ENCODE data around the gene AACS.
"Not testable (repeated sequence)": the region's sequence is repeated elsewhere in the genome, so short reads cannot be mapped to it uniquely, and the experiment has no call there.

The AACS gene, protein sequence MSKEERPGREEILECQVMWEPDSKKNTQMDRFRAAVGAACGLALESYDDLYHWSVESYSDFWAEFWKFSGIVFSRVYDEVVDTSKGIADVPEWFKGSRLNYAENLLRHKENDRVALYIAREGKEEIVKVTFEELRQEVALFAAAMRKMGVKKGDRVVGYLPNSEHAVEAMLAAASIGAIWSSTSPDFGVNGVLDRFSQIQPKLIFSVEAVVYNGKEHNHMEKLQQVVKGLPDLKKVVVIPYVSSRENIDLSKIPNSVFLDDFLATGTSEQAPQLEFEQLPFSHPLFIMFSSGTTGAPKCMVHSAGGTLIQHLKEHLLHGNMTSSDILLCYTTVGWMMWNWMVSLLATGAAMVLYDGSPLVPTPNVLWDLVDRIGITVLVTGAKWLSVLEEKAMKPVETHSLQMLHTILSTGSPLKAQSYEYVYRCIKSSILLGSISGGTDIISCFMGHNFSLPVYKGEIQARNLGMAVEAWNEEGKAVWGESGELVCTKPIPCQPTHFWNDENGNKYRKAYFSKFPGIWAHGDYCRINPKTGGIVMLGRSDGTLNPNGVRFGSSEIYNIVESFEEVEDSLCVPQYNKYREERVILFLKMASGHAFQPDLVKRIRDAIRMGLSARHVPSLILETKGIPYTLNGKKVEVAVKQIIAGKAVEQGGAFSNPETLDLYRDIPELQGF

DNA sequence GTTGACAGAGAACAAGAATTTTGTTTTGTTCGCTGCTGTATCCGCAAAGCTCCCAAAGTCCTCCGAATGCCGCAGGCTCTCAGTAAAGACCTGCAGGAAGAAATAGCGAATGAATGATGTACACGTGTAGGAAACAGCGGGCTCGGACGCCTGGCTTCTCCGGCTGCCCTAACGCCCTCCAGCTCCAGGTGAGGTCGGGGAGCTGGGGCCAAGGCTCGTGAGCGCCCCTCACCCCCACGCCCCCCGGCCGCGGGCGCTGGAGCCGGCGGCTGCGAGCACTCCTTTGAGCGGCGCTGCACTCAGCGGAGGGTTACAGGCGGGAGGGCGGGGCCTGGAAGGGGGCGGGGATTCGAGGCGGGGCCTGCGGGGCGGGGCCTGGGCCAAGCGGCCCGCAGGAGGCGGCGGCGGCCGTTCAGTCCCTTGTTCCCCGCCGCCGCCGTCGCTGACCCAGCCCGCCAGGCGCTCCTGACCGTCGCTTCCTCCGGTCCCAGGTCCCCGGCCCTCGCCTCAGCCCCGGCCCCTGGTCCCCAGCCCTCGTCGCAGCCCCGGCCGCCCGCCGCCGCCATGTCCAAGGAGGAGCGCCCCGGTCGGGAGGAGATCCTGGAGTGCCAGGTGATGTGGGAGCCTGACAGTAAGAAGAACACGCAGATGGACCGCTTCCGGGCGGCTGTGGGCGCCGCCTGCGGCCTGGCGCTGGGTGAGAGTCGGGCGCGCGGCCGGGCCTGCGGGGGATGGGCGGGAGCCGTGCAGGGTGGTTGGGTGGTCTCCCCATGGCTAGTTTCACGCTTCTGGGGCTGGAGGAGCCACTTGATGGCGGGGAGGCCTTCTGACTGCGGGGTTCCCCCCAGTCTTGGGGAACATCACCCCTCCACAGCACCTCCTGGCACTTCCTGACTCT lies at the start of gene AACS:
Gene AACS, plus strand, starts transcription at position 415 of the 898 bp plus-strand sequence. Its CDS starts 150 bp downstream, at position 565.
- DNase-seq, result peak; percentile 91

DNA sequence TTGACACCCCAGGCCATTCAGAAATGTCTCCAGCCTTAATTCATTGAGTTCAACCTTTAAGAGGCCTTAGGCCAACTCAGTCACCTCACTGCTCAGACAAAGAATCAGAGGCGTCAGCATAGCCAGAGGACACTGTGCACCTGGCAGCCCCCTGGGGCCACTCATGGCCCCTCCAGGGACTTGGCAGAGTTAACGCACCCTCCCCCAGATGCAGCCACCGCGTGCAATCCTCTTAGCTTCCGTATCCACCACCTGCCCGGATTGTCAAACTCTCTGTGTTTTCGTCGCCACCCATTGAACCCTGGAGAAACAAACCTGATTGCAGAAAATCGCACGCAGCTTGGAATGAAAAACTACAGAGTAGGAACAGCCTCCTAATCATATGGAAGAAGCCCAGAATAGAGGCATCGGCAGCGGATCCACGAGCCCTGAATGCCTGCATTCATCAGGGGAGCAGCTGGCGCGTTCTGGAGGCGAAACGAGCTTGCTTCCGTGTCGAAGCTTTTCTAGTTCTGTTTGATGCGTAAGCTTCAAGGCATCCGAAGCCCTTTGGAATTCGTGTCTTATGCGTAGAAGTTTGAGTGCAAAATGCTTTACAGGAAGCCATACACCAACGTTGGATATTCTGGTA lies 49.4 kb upstream of the AACS start:
- no peak for DNase-seq

DNA sequence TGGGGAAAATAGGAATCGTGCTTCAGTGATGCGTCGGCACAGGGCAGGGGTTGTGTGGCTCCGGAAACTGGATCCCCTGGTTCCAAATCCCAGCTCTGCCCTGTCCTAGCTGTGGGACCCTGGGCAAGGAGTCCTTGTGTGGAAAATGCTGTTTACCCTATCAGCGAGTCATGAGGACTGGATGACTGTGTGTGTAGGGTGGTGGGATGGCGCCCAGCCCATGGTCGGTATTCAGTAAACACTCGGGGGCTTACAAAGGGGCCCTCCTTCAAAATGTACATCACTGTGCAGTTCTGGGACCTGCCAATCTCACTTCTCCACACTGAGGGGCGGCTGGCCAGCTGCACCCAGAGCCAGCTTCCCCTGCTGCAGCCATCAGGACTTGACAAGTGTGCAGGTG lies 47.4 kb upstream of the AACS start:
- no peak for DNase-seq

DNA sequence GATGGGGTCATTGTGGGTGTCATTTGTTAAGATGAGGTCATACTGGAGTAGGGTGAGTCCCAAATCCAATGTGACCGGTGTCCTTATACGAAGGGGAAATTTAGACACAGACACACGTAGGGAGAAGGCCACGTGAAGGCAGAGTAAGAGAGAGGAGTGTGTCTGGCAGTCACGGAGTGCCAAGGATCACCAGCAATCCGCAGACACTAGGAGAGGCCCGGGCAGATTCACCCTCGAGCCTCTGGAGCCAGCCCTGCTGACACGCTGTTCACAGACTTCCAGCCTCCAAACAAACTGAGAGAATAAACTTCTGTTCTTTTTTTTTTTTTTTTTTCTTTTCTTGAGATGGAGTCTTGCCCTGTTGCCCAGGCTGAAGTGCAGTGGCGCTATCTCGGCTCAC lies 46.9 kb upstream of the AACS start:
- DNase-seq, result no peak

DNA sequence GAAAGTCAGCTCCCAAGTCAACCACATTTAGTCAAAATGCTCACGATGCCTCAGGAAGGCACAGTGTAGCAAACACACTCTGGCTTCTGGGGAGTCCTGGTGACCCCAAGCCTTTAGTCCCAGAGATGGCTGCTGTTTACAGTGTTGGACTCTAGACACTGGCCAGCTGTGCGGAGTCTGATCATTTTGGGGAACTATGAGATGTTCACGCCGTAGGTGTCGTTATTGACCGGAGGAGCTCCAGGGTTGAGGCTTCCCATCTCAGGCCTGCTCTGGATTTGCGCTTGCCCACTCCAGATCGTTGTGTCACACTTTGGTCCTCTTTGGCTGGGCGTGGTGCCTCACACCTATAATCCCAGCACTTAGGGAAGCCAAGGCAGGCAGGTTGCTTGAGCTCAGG lies 44.1 kb upstream of the AACS start:
- DNase-seq, result no peak

DNA sequence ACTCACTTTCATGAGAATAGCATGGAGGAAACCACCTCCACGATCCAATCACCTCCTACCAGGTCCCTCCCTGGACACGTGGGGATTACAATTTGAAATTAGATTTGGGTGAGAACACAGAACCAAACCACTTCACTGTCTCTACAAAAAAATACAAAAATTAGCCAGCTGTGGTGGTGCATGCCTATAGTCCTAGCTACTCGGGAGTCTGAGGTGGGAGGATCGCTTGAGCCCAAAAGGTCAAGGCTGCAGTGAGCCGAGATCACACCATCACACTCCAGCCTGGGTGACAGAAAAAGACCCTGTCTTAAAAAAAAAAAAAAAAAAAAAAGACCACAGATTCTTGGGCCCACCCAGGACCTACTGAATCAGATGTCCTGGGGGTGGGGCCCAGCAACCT lies 43.5 kb upstream of the AACS start:
- no peak for DNase-seq

DNA sequence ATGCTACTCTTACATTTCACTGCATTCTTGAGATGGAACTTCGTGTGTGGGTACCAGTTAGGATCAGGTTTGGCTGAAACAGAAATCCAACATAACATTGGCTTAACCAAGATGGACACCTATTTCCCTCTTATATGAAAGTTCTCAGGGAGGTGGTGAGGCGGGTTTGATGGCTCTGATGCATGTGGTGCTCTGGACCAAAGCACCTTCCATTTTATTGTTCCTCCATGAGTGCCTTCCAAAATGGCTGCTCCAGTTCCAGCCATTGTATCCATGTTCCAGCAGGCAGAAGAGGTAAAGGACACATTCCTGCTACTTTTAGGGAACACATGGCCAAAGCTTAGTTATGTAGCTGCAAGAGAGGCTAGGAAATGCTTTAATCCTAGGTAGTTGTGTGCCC lies 42.2 kb upstream of the AACS start:
- no peak for DNase-seq

DNA sequence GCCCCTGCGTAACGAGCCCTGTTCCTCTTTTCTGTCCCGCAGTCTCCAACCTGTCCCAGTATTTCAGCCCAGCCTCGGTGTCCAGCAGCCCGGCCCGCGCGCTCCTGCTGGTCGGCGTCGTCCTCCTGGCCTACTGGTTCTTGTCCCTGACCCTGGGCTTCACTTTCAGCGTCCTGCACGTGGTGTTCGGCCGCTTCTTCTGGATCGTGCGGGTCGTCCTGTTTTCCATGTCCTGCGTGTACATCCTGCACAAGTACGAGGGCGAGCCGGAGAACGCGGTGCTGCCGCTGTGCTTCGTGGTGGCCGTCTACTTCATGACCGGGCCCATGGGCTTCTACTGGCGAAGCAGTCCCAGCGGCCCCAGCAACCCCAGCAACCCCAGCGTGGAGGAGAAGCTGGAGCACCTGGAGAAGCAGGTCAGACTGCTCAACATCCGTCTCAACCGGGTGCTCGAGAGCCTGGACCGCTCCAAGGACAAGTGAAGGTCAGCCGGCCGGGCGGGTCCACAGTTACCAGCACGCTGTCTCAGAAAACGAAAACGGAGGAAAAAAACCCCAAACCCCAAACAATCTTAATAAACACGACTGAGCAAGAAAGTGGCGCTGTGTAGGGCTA lies 40.2 kb upstream of the AACS start:
- DNase-seq, result no peak

DNA sequence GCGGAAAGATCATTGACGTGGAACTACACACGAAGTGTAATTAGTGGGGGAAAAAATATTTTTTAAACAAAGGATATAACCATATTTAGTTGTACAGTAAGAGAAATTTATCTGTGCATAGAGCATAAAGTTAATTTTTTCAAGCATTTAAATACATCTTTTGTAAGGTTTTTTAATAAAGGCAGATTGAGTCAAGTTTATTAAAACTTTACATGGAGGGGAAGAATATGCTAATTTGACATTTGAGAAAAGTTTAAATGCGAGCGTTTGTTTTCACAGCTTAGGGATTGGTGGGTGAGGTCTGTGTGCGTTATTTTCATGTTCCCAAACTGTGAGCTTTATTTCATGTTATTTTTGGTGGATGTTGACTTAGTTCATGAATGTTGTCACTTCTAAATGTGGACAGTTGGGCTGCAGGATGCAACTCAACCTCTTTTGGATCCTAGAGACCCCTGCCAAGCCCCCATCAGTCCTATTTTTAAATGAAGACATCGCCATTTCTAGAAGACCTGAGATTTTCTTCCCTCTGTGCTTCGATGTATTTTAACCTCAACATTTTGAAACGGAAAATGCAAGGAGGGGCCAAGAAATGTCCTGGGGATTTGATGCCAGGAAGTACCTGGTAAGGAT lies 39.5 kb upstream of the AACS start:
- DNase-seq, result no peak

DNA sequence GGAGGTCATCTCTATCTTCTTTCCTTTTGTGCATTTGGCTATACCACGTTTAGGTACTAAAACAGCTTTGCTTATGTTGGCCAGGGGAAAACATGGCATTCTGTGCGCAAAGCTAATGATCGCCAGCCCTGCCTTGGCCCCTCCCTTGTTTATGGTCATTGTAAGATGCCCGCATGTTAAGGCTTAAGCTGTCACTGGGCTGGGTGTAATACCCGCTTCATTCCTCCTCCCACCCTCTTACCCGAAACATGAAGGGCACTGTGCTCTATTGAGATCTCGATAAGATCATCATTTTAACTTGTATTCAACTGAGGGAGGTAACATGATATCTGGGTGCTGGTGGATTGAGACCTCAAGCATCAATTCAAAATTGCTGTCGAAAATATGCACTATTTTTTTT lies 37.1 kb upstream of the AACS start:
- no peak for DNase-seq

DNA sequence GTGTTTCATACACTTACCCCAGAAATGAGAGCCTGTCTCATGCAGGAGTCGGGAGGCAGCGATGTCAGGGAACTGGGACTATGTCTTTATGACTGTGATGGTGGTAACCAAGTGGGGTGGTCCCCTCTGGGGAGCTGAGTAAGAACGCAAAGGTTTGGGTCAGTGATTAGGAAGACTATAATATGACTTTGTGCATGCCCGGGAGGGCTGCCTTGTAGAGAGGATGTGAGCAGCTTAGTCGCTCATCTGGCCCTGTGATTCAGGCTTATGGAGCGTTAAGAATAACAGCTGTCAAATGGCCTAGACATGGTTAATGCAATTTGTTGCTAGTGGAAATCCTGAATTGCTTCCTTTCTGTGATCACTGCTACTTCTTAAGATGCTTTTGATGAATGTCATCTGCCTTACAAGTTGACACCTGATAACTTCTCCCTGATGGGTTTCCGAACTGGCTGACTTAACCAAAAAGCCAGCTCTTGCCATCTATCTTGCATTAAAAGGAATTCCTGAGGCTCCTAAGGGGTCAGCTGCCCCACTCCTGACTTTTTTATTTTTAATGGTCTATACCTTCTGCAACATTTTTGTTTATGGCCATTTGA lies 35.4 kb upstream of the AACS start:
- DNase-seq, result no peak

DNA sequence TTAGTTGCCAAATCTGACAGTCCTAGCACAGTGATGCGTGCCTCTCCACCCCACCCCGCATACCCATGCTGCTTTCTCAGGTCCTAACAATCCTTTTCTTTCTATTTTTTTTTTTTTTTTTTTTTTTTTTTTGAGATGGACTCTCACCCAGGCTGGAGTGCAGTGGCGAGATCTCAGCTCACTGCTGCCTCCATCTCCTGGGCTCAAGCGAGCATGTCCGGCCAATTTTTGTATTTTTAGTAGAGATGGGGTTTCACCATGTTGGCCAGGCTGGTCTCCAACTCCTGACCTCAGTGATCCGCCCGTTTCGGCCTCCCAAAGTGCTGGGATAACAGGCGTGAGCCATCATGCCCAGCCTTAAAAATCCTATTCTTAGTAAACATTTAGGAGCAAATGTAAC lies 33.8 kb upstream of the AACS start:
- DNase-seq, result not testable (repeated sequence)

DNA sequence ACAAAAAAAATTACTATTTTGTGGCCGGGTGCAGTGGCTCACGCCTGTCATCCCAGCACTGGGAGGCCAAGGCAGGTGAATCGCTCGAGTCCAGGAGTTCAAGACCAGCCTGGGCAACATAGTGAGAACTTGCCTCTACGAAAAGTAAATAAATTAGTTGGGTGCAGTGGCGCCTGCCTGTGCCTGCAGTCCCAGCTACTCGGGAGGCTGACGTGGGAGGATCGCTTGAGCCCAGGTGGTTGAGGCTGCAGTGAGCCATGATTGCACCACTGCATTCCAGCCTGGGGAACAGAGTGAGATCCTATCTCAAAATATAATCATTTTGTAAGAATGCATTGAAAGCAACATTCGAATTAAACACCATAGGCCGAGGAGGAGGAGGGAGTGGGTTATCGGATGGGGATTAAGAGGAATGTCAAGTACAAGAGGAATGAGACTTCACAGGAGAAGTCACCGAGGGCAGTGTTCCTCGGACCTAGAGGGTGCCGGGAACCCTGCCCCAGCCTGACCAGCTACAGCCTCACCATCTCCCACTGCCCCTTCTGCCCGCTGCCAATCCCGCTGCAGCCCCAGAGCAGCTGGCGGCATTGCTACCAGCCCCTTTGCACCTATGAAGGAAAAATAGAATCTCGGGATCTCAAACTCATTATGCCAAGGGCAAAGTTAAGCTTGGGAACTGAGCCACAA lies 32.6 kb upstream of the AACS start:
- no peak for DNase-seq

DNA sequence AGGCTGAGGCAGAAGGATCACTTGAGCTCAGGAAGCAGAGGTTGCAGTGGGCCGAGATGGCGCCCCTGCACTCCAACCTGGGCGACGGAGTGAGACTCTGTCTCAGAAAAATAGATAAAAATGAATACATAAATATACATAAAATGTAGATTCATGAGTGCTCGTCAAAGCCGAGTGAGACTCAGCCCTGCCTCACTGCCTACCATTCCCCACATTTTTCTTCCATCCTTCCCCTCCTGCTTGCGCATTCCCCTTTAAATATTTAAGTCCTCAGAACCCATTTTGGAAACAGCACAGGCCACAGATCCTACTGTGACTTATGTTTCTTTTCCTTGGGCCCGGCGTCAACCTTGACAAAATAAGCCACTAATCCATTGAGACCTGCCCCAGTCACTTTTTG lies 31.9 kb upstream of the AACS start:
- DNase-seq, result no peak

DNA sequence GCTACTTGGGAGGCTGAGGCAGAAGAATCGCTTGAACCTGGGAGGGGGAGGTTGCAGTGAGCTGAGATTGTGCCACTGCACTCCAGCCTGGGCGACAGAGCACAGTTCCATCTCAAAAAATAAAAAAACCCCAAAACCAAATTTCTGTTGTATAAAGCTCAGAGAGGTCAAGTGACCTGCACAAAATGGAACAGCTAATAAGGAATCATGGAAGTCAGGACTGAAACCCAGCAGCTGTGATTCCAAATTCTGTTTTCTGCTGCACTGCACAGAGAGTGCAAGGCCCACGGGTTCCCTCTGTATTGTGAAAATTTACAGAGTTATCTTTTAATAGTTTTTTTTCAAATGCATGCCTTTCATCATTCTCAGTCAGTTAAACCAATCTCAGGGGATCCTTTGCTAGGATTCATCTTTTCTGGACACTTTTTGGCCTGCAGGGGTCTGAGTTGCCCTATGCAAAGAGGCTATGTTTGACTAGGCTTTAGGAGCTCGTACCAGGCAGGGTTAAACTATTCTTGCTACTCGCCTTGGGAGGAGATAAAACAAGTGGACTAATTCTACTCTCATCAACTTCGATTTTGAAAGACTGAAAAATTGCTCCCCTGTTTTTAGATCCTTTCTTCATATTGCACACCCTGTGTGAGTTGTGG lies 26.1 kb upstream of the AACS start:
- DNase-seq, result no peak

DNA sequence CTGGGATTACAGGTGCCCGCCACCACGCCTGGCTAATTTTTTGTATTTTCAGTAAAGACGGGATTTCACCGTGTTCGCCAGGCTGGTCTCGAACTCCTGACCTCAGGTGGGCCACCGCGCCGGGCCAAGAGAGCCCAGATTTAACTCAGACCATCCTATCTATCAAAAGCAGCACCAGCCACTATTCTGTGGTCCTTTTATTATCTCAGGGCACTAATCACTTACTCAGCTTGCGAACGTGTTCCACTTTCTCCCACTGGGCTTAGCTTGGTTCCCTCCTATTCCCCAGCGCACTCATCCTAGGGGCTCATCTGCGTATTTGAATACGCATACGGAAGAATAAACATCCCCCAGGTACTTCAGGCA lies 16.2 kb upstream of the AACS start:
- DNase-seq, result no peak

DNA sequence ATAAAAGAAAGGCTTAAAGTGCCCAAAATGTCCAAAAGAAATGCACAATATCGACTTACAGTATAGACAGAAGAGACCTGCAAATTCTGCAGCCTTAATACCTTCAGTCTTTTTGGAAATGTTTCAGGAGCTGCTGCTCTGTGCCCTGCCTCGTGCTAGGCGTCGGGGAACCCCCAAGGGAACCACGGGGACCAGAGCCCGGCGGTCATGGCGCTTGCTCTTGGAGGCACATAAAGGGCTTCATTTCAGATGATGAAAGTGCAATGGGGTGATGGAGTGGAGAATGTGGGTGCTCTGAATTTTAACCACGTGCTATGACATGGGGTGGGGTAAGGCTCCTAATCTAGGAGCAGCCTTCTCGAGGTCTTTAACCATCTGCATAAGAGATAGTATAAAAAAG lies 14.8 kb upstream of the AACS start:
- DNase-seq, result no peak

DNA sequence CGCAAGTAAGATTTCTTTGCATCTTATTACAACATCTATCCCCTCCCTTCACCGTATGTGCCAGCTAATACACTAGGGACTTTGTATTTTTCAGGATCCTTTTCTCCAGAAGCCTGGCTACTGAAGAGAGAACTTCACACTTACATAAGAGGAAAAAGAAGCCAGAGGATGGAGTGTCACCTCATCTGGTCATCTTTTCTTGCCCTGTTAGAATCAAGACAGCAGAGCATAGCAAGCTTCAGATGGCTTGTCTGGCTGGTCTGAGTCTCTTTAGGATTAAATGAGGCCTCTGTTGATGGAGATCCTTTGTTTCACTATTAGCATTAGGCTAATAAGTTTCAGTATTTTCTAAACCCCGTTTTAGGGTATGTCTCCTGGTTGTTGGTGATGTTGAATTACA lies 14.4 kb upstream of the AACS start:
- no peak for DNase-seq

DNA sequence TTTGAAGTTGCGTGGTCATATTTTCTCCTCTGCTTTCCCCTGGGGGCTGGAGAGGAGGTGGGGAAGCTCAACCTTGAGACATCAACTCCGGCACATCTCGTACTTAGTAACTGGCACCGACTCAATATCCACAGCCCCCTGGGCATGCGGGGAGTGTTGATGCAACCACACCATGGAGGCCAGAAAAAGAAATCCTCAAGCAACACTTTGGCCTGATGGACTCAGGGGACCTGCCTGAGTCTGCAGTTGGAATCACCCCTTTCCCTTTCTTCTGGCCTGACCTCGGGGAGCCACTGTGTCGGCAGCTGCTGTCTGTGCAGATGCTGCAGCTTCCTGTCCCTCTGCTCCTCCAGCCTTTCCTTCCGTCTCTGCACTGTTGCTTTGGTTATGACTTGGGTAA lies 11.4 kb upstream of the AACS start:
- DNase-seq, result no peak

DNA sequence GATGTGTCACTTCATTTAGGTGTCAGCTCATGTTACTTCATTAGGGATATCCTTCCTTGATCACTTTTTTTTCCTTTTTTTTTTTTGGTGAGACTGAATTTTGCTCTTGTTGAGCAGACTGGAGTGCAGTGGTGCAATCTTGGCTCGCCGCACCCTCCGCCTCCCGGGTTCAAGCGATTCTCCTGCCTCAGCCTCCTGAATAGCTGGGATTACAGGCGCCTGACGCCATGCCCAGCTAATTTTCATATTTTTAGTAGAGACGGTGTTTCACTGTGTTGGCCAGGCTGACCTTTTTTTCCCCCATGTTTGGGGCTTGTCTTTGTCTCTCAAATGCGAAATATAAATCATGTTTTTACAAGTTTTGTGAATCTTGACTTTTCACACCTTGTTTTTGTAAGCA lies 9.6 kb upstream of the AACS start:
- no peak for DNase-seq

DNA sequence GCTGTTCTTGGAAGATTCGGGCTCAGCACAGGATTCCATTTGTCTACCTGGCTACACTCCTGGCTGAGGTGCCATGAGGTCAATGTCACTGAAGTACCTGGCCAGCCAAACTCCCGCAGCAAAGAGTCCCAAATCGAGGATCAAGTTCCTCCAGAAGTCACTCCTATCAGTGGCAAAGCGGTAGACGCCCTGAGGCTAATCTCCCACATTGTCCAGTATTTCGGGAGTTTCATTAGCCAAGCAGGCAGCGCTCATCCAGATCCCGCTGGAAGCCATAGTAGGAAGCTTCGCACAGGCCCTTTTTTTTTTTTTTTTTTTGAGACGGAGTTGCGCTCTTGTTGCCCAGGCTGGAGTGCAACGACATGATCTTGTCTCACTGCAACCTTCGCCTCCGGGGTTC lies 8.9 kb upstream of the AACS start:
- DNase-seq, result no peak
